ENCODE results near the gene OSBPL10.

DNA sequence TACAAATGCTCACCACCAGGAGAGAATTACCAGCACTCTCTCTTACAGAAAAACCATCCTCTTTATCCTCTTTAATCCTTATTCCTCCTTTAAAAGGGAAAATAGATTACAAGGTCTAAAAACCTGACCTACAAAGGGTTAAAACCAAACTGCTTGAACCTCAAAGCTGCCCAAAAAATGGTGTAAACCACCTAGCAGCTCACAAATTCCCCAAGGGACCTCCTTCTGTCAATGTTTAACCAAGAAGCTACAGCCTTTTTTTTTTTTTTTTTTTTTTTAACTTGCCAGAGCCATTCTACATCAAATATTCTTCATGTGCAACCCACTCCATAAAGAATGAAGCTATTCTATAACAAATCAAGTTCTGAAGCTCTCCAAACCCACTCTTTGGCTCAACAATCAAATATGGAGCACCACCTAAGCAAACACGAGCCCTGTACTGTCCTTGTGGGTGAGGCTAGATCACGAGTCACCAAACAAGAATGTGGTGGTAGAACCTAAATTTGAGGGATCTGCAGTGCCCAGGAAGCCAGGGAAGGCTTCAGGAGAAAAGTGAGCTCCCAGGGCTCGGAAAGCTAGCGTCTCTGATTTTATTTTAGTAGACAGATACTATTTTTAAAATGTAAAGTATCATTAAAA is 20.1 kb downstream of the OSBPL10 start:
- TF ChIP-seq, protein P1, sequence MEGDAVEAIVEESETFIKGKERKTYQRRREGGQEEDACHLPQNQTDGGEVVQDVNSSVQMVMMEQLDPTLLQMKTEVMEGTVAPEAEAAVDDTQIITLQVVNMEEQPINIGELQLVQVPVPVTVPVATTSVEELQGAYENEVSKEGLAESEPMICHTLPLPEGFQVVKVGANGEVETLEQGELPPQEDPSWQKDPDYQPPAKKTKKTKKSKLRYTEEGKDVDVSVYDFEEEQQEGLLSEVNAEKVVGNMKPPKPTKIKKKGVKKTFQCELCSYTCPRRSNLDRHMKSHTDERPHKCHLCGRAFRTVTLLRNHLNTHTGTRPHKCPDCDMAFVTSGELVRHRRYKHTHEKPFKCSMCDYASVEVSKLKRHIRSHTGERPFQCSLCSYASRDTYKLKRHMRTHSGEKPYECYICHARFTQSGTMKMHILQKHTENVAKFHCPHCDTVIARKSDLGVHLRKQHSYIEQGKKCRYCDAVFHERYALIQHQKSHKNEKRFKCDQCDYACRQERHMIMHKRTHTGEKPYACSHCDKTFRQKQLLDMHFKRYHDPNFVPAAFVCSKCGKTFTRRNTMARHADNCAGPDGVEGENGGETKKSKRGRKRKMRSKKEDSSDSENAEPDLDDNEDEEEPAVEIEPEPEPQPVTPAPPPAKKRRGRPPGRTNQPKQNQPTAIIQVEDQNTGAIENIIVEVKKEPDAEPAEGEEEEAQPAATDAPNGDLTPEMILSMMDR (IDR thresholded peaks at IDR 0.05), result no peak
- no peak for TF ChIP-seq POLR2A (IDR thresholded peaks at IDR 0.05)
